OCI-LY3 (cell line): ENCODE results near the gene CCDC201.

Experiments
- EZH2phosphoT487 ChIP-seq: fragments of 200-600 bp; shearing (Covaris generic); IDR thresholded peaks from 2 replicates; pipeline ENCODE4 v1.6.1; 2018; ENCODE audit warnings: antibody characterized with exemption, mixed run types, low read depth
- TF ChIP-seq, protein P1 (sequence below): fragments of 200-600, 300-600 bp; sonication (generic); IDR thresholded peaks from 2 replicates; pipeline ENCODE4 v1.5.1; 2014; ENCODE audit warnings: antibody characterized with exemption, low read length, low read depth

DNA sequence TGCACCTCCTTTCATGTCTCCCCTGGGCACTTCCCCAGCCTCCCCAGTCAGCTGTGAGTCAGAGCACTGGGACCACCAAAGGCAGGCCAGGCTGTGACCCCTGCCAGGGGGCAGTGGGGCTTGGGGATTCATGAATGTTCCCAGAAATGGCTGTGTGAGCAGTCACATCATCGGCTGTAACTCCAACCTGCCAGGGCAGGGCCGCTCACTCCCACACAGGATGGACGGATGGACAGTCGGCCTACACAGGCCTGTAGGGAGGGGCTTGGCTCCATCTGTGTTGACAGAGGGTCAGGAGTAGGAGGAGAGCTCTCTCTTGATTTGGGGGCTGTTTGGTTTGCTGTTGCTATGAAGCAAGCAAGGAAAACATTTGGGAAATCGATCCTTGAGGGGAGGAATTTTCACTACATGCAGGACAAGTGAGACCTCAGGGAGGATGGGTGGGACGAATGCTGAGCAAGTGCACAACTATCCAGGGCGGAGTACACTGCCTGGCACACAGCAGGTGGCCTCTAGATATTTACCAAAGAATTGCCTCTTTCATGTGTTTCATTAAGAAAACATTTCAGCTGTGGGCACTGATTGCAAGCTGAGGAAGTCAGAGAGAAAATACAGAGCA is 12.5 kb upstream of the CCDC201 start:
- TF ChIP-seq, protein P1, sequence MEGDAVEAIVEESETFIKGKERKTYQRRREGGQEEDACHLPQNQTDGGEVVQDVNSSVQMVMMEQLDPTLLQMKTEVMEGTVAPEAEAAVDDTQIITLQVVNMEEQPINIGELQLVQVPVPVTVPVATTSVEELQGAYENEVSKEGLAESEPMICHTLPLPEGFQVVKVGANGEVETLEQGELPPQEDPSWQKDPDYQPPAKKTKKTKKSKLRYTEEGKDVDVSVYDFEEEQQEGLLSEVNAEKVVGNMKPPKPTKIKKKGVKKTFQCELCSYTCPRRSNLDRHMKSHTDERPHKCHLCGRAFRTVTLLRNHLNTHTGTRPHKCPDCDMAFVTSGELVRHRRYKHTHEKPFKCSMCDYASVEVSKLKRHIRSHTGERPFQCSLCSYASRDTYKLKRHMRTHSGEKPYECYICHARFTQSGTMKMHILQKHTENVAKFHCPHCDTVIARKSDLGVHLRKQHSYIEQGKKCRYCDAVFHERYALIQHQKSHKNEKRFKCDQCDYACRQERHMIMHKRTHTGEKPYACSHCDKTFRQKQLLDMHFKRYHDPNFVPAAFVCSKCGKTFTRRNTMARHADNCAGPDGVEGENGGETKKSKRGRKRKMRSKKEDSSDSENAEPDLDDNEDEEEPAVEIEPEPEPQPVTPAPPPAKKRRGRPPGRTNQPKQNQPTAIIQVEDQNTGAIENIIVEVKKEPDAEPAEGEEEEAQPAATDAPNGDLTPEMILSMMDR: no peak
- TF ChIP-seq EZH2phosphoT487: no peak
